ENCODE results near the gene KLHDC8A.
"Not testable (repeated sequence)": the region's sequence is repeated elsewhere in the genome, so short reads cannot be mapped to it uniquely, and the experiment has no call there.

Gene KLHDC8A, protein sequence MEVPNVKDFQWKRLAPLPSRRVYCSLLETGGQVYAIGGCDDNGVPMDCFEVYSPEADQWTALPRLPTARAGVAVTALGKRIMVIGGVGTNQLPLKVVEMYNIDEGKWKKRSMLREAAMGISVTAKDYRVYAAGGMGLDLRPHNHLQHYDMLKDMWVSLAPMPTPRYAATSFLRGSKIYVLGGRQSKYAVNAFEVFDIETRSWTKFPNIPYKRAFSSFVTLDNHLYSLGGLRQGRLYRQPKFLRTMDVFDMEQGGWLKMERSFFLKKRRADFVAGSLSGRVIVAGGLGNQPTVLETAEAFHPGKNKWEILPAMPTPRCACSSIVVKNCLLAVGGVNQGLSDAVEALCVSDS

DNA sequence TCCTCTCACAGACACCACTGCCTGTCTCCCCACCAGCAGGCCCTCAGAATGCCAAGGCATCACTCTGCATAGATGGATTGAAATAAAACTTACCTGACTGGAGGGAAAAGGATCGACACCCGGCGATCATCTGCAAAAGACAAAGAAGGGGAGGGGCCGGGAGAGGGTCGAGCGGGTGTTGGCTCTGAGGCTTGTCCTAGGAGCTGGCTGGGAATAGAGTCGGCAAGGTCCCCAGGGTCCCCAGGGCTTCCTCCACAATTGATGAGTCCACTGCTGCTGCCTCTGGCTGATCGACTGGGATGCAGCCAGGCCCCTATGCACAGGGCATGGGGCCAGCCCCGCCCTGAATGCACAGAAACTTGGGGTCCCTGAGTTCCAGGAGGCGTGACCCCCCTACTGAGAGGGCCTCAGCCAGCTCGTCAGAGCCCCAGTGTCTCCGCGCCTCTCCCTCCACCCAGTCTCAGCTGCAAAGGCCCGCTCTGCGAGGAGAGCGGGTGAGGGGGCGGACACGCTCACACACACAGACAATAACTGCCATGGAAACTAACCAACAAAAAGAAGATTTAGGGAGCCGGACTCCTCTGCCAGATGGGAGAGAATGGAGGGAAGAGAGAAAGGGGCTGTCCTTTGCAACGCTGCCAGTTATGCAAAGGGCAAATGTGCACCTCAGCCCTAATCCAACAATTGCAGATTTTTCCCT, at the start of gene KLHDC8A:
KLHDC8A (minus strand) TSS at position 483 of the 700 bp plus-strand sequence. CDS start 13,318 bp downstream, outside the sequence.
- DNase-seq: no peak

DNA sequence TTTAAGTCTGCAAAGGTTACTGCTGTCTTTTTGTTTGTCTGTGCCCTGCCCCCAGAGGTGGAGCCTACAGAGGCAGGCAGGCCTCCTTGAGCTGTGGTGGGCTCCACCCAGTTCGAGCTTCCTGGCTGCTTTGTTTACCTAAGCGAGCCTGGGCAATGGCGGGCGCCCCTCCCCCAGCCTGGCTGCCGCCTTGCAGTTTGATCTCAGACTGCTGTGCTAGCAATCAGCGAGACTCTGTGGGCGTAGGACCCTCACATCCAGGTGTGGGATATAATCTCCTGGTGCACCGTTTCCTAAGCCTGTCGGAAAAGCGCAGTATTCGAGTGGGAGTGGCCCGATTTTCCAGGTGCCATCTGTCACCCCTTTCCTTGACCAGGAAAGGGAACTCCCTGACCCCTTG, 49.5 kb upstream of the KLHDC8A start:
- DNase-seq: not testable (repeated sequence)

- not testable (repeated sequence) for DNase-seq
Measured at GRCh38 chr1:205404484-205404883, 47.8 kb upstream of the KLHDC8A start.

DNA sequence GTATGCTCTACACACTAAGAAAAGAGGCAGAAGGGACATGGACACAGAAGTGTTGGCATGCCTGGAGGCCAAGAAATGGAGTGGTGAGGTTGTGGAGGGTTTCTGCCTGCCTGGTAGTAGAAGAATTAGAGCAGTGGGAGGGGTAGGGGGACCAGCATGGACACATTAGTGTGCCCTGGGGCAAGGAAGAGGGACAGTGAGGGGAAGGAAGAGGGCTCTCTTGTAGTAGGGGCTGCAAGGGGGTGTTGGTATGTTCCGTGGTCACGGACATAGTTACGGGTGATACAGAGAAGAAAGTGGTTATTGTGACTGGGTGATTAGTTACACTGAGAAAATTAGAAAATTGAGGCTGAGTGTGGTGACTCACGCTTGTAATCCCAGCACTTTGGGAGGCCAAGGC, 41.9 kb upstream of the KLHDC8A start:
- no peak for DNase-seq

DNA sequence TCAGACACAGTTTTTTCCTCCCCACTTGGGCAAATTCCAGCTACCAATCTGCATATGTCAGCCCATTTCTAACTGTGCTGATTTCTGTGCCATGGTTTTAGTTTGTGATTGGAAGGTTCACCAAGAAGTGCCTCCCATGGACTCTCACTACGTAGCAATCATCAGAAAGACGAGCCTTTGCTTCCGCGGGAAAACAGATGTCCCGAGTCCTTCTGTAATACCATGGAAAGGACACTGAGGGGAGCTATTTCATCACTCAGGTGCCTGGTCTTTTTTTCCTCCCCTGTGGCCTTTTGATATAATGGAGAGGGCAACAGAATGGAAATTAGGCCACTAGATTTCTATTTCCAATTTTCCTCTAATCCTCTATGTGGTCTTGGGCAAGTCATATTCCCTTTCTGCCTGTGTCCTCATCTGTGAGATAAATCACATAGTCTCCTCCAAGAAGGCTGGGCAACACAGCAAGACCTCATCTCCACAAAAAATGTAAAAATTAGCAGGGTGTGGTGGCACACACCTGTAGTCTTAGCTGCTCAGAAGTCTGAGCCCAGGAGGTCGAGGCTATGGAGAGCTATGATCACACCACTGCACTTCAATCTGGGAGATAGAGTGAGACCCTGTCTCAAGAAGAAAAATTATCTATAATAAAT, 40.4 kb upstream of the KLHDC8A start:
- peak; percentile 79 for DNase-seq

DNA sequence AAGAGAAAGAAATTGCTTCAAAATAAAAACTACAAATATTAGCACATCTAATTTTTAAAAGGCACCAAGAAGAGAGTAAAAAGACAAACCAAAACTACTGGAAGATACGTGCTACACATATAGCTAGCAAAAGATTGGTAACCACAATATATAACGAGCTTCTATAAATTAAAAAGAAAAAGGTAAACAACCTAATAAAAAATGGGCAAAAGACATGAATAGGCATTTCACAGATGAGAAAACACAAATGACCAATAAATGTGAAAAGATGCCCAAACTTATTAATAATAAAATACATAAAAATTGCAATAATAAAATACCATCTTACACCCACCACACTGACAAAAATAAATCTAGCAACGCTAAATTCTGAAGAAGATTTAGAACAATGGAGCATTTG, 38.9 kb upstream of the KLHDC8A start:
- DNase-seq: no peak

GRCh38 chr1:205392650-205393049, 35.9 kb upstream of the KLHDC8A start:
- DNase-seq: no peak

GRCh38 chr1:205391386-205391785, 34.7 kb upstream of the KLHDC8A start:
- no peak for DNase-seq

- DNase-seq: no peak
Measured at GRCh38 chr1:205387845-205388244, 31.1 kb upstream of the KLHDC8A start.

DNA sequence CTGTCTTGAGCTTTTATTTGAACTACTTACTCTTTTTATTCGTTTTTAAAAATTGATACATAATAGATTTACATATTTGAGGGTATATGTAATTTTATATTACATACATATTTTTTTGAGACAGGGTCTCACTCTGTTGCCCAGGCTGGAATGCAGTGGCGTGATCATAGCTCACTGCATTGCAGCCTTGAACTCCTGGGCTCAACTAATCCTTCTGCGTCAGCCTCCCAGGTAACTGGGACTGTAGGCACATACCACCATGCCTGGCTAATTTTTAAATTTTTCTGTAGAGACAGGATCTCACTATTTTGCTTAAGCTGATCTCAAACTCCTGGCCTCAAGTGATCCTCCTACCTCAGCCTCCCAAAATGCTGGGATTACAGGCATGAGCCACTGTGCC, 26.3 kb upstream of the KLHDC8A start:
- DNase-seq: not testable (repeated sequence)

DNA sequence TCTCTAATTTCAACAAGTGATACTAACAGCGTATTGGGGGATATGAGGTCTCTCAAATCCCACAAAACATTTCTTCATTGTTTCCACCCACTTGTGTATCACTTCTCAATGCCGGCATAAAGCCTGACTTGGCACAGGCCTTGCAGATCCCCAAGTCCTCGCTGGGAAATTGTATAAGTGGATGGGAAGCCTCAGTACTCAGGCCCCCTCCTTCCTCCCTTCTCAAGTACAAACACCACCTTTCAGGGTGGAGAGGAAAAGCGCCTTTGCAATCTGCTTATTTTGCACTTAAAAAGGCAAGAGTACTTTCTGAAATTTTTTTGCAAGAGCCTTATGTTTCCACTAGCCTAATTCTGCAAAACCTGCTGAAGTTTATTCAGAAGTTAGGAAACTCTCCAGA, 25.8 kb upstream of the KLHDC8A start:
- DNase-seq: no peak

GRCh38 chr1:205381305-205381704, 24.6 kb upstream of the KLHDC8A start:
- DNase-seq: no peak

DNA sequence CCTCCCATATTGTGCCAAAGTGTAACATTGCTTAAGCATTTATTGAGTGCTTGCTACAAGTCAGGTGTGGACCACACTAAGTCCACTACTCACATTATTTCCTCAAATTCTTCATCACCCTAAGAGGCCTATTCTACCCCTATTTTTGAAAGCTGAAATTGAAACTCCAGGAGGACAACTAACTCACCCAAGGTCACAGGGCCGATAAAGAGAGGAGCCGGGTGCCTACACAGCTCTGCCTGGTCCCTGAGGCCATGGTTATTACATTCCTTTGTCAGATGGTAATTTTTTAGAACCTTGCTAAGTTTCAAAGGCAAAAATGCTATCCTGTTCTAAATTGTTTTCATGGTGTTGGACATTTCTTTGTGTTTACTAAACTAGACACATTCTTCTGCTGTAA, 24.2 kb upstream of the KLHDC8A start:
- no peak for DNase-seq

GRCh38 chr1:205379056-205379455, 22.3 kb upstream of the KLHDC8A start:
- no peak for DNase-seq

DNA sequence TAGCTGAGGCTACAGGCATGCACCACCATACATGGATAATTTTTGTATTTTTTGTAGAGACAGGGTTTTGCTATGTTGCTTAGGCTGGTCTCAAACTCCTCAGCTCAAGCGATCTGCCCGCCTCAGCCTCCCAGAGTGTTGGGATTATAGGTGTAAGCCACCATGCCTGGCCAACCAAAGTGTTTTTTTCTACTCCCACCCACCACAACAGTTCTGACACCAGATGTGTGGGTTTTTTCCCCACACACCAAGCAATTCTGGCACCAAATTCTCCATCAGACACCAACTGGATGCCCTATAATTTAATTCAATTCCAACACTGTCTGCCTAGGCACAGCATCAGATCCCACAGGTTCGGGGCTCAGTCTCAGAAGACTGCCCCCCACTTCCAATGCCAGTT, 20.6 kb upstream of the KLHDC8A start:
- no peak for DNase-seq

DNA sequence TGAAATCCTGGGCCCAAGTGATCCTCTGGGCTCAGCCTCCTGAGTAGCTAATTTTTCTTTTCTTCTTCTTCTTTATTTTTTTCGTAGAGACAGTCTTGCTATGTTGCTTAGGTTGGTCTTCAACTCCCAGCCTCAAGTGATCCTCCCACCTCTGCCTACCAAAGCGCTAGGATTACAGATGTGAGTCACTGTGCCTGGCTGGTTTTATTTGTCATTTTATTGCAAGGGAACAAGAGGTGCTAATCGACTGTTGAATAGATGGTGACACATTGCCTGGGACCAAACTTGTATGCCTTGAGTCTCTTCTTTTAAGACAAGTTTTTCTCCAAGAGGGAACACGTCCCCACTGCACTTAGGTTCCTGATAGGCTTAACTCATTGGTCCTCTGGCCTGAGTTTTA, 20.0 kb upstream of the KLHDC8A start:
- no peak for DNase-seq

GRCh38 chr1:205375835-205376545, 19.3 kb upstream of the KLHDC8A start:
- DNase-seq: no peak

DNA sequence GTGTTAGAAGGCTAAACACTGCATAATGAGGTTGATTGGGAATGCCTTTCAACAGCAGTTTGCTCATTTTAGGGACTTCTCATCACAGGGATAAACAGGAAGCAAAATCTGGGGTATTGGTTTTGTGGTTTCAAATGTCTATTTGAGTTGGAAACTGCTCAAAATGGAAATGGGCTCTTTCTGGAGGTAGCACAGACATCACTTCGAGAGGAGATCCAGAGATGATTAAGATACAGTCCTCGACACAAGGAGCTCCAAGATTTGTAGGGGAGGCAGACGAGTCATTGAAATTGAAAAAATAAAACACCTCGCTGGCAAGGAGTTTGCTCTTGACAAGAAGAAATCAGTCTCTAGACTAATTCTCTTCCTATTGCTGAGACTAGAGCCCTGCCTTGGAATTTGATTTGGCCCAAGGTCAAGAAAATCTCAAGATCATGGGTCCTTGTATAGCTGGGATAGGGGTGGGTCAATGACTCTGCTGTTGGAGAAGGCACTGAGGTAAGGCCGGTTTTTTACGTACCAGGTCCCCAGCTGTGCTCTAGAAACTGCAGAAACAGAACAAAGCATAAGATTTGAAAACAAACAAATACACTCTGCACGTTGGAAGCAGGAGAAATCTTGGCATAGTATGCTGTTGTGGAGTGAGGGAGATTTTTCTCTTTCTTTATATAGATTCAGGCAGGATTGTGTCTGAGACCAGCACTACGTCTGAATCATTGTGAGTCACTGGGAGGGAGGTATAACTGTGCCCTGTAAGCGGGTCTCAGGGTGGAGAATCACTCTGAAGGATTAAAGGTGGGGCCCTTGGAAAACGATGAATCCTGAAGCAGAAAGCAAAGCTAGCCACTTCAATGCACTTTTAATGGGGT, 17.7 kb upstream of the KLHDC8A start:
- DNase-seq: no peak

GRCh38 chr1:205373798-205374175, 17.1 kb upstream of the KLHDC8A start:
- DNase-seq: no peak

DNA sequence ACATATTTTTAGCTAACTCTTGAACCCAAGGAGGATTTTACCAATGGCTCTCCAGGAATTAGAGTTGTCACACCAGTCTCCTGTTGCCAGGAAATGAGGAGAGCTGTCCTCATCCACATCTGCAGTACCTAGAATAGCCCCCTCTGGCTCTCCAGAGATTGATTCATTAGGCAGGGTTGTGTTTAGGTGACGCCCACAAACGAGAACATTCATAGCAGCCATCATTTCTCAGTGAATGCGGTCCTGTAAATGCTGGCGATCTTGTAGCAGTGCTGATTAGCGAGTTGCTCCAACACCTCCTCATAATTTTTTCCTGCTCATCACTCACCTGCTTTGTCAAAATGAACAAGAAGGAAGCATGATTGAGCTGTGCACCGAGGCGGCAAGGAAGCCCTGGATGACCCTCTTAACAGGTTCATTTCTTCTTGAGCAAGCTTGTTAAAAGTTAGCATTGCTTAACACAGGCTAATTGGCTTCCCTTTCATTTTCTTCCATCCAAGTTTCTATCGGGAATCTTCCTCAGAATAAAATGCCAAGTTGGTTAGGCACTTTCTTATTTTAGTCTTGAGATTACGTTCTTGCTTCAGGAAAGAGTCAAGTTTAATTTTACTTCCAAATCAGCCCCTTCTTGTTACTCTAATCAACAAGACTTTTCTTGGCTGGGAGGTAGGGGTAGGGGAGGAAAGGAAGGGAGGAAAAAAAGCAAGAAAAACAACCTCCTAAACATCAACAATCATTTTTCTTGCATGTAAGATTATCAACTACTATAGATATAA, 16.5 kb upstream of the KLHDC8A start:
- DNase-seq: no peak

- no peak for DNase-seq
Measured at GRCh38 chr1:205371871-205372660, 15.3 kb upstream of the KLHDC8A start.

All from RPMI8226 (cell line).